HG03558 (cell line): ENCODE data around the gene ADA.

ENCODE experiments used
- ATAC-seq: cut with Tn5 transposase; IDR thresholded peaks from one replicate; pipeline ENCODE4 v1.9.1; 2021; ENCODE audit warnings: moderate number of reproducible peaks; ENCODE audit not compliant: unreplicated experiment; ENCODE audit errors: extremely low read depth

Gene ADA

GRCh38 chr20:44627364-44628010 is 24.0 kb downstream of the ADA start:
- no peak for ATAC-seq

- no peak for ATAC-seq
Observed at GRCh38 chr20:44626278-44626677, 25.2 kb downstream of the ADA start.

- no peak for ATAC-seq
Observed at GRCh38 chr20:44625361-44625760, 26.1 kb downstream of the ADA start.

GRCh38 chr20:44624743-44625271 is 26.7 kb downstream of the ADA start:
- no peak for ATAC-seq

GRCh38 chr20:44624152-44624551 is 27.3 kb downstream of the ADA start:
- no peak for ATAC-seq

GRCh38 chr20:44622501-44623270 is 28.8 kb downstream of the ADA start:
- no peak for ATAC-seq

- ATAC-seq, result no peak
Observed at GRCh38 chr20:44621939-44622338, 29.6 kb downstream of the ADA start.

- ATAC-seq, result no peak
Observed at GRCh38 chr20:44621325-44621724, 30.2 kb downstream of the ADA start.

GRCh38 chr20:44620030-44620429 is 31.5 kb downstream of the ADA start:
- ATAC-seq, result no peak

- ATAC-seq, result no peak
Observed at GRCh38 chr20:44619294-44619693, 32.2 kb downstream of the ADA start.

- ATAC-seq, result no peak
Observed at GRCh38 chr20:44618318-44618731, 33.2 kb downstream of the ADA start.

GRCh38 chr20:44616604-44616964 is 34.9 kb downstream of the ADA start:
- ATAC-seq, result no peak

GRCh38 chr20:44615876-44616603 is 35.5 kb downstream of the ADA start:
- ATAC-seq, result no peak

- ATAC-seq, result no peak
Observed at GRCh38 chr20:44615169-44615791, 36.2 kb downstream of the ADA start.

GRCh38 chr20:44614525-44614924 is 37.0 kb downstream of the ADA start:
- no peak for ATAC-seq

GRCh38 chr20:44613575-44613974 is 37.9 kb downstream of the ADA start:
- ATAC-seq, result no peak

GRCh38 chr20:44610313-44610962 is 41.1 kb downstream of the ADA start:
- no peak for ATAC-seq

- no peak for ATAC-seq
Observed at GRCh38 chr20:44609516-44610312, 41.8 kb downstream of the ADA start.

GRCh38 chr20:44609006-44609515 is 42.4 kb downstream of the ADA start:
- ATAC-seq, result no peak
